Body of pancreas (tissue), 4 donors: ENCODE measurements around the gene EMC1.
A peak's percentile ranks its signal among the peaks of the same experiment; 100 is the strongest.

Experiments
- POLR2A ChIP-seq, 3 donors: fragments of 450-650 bp; IDR thresholded peaks; one replicate each; pipeline ENCODE4 v1.6.1; 2016; ENCODE audit warnings: antibody characterized with exemption in 3 of 3, mild to moderate bottlenecking in 2 of 3
- TF ChIP-seq, protein P1 (sequence below), 7 experiments: fragments of 450-650 bp in 4 of 7; fragments of 200-600 bp in 3 of 7; sonication (generic) in 3 of 7; IDR thresholded peaks; one replicate each; pipeline ENCODE4 v1.5.1; 2016 to 2019; ENCODE audit warnings: antibody characterized with exemption in 7 of 7

DNA sequence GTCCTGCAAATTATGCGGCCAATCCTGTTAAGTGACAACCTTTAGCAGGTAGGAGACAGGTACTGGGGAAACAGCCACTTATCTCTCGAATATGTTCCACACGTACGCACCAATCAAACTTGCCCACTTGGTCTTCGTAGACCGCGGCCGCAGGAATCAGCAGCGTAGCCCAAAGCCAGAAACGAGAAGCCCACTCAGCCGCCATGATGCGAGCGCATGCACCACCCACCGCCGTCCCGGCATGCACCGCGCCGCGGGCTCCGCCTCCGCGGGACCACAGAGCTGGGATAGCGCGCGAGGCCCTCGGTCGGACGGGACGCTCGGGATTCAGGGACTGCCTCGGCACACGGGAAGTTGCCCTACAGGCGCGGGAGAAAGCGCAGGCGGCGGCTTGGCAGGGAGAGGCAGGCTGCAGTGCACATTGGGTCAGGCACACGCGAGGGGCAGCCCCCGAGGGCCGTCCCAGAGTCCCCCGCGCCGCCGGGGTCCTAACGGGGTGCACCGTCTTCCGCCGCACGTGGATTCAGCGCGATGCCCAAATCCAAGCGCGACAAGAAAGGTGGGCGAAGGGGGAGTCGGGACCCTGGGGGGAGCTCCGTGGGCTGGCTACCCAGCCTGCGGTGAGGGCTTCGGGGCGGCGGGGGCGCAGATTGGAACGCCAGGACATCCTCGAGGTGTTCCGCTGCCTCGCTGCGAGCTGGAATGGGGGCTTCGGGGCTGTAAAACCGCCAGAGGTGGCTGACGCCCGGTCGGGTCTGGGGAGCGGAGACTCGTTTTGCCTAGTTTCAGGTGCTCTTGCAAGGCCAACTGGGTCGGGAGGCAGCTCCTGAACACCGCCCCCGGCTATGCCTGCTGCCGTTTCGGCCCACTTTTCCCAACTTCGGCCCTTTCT is at the start of gene EMC1, which contains the start of gene MRTO4:
- TF ChIP-seq, protein P1, sequence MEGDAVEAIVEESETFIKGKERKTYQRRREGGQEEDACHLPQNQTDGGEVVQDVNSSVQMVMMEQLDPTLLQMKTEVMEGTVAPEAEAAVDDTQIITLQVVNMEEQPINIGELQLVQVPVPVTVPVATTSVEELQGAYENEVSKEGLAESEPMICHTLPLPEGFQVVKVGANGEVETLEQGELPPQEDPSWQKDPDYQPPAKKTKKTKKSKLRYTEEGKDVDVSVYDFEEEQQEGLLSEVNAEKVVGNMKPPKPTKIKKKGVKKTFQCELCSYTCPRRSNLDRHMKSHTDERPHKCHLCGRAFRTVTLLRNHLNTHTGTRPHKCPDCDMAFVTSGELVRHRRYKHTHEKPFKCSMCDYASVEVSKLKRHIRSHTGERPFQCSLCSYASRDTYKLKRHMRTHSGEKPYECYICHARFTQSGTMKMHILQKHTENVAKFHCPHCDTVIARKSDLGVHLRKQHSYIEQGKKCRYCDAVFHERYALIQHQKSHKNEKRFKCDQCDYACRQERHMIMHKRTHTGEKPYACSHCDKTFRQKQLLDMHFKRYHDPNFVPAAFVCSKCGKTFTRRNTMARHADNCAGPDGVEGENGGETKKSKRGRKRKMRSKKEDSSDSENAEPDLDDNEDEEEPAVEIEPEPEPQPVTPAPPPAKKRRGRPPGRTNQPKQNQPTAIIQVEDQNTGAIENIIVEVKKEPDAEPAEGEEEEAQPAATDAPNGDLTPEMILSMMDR (IDR thresholded peaks at IDR 0.05): peak in 1 of 7 experiments; percentile 21
- peak; percentile 31 to 65 (median 64) for TF ChIP-seq POLR2A (IDR thresholded peaks at IDR 0.05)
